Measurements from ENCODE around the gene FAM168A. TPM values are rescaled to one million over a fixed set of nuclear protein-coding genes. Genes with fewer than 3 reads are reported as not detected.

FAM168A gene
- polyA plus RNA-seq, 1 donor (not counting 4 experiments of a cell fraction or from before 2014, with no cell fraction given) = 11.8 TPM

- DNase-seq (ENCODE audit: low read depth, low spot score) (no peak), FAIRE-seq (no peak)
- H3K9ac ChIP-seq (ENCODE audit: control insufficient read depth, extremely low read depth, insufficient read depth, low read length) = no peak overlapping the region
- no peak overlapping the region for H3K4me2 ChIP-seq (ENCODE audit: control insufficient read depth, extremely low read depth, insufficient read depth, low read depth, low read length)
- H3K9me1 ChIP-seq (ENCODE audit: control insufficient read depth, extremely low read depth, insufficient read depth, low read length) = no peaks in the 10 kb centered on the region
- H3K27me3 ChIP-seq (ENCODE audit: control insufficient read depth, extremely low read depth, insufficient read depth, low read length) = no peaks in the 10 kb centered on the region
- dilution Hi-C loops (cut with MboI; ENCODE audit: extremely low pct_ligation_motif_present, low sequenced_read_pairs) = no loop called here
- H3K9me3 ChIP-seq (ENCODE audit: control insufficient read depth, low read depth, low read length) = no peaks in the 10 kb centered on the region
- H3K4me3 ChIP-seq (ENCODE audit: control insufficient read depth in 2 of 3, extremely low read depth in 1 of 3, insufficient read depth in 2 of 3, low read depth in 1 of 3, low read length in 3 of 3) = no peak overlapping the region
- H4K20me1 ChIP-seq (ENCODE audit: control insufficient read depth, extremely low read depth, insufficient read depth, low read length) = no peaks in the 10 kb centered on the region
- H2AFZ ChIP-seq (ENCODE audit: control insufficient read depth, low read length) = no peak overlapping the region
- TF ChIP-seq CTCF (optimal IDR thresholded peaks at IDR 0.05 in 1 of 3, IDR thresholded peaks at IDR 0.05 in 1 of 3, conservative IDR thresholded peaks at IDR 0.05 in 1 of 3; ENCODE audit: extremely low read depth in 1 of 3, insufficient read depth in 2 of 3, low read length in 3 of 3) = no peak
- no peaks in the 10 kb centered on the region for H3K4me1 ChIP-seq (ENCODE audit: control insufficient read depth, extremely low read depth, insufficient read depth, low read length)
- no peaks in the 10 kb centered on the region for H3K79me2 ChIP-seq (ENCODE audit: control insufficient read depth, insufficient read depth, low read length)
- H3K27ac ChIP-seq (ENCODE audit: control insufficient read depth, insufficient read depth, low read length) = no peak overlapping the region
- H3K36me3 ChIP-seq (ENCODE audit: control insufficient read depth in 2 of 2, extremely low read depth in 1 of 2, insufficient read depth in 2 of 2, low read length in 2 of 2) = no peaks in the 10 kb centered on the region
Measured at GRCh38 chr11:73637012-73637411, 39.1 kb upstream of the FAM168A start.

GRCh38 chr11:73636249-73636648 is 38.3 kb upstream of the FAM168A start:
- H3K27me3 ChIP-seq (ENCODE audit: control insufficient read depth, extremely low read depth, insufficient read depth, low read length) = no peaks in the 10 kb centered on the region
- no peaks in the 10 kb centered on the region for H3K79me2 ChIP-seq (ENCODE audit: control insufficient read depth, insufficient read depth, low read length)
- no peaks in the 10 kb centered on the region for H4K20me1 ChIP-seq (ENCODE audit: control insufficient read depth, extremely low read depth, insufficient read depth, low read length)
- TF ChIP-seq CTCF (optimal IDR thresholded peaks at IDR 0.05 in 1 of 3, IDR thresholded peaks at IDR 0.05 in 1 of 3, conservative IDR thresholded peaks at IDR 0.05 in 1 of 3; ENCODE audit: extremely low read depth in 1 of 3, insufficient read depth in 2 of 3, low read length in 3 of 3) (no peak), EZH2 (IDR thresholded peaks at IDR 0.05; ENCODE audit: low read length) (no peak)
- no peak overlapping the region for H3K4me2 ChIP-seq (ENCODE audit: control insufficient read depth, extremely low read depth, insufficient read depth, low read depth, low read length)
- no peak overlapping the region for H3K9ac ChIP-seq (ENCODE audit: control insufficient read depth, extremely low read depth, insufficient read depth, low read length)
- FAIRE-seq (no peak), DNase-seq (ENCODE audit: low read depth, low spot score) (no peak)
- H3K9me3 ChIP-seq (ENCODE audit: control insufficient read depth, low read depth, low read length) = no peaks in the 10 kb centered on the region
- H2AFZ ChIP-seq (ENCODE audit: control insufficient read depth, low read length) = no peak overlapping the region
- H3K9me1 ChIP-seq (ENCODE audit: control insufficient read depth, extremely low read depth, insufficient read depth, low read length) = no peaks in the 10 kb centered on the region
- dilution Hi-C loops (cut with MboI; ENCODE audit: extremely low pct_ligation_motif_present, low sequenced_read_pairs) = no loop called here
- no peak overlapping the region for H3K4me3 ChIP-seq (ENCODE audit: control insufficient read depth in 2 of 3, extremely low read depth in 1 of 3, insufficient read depth in 2 of 3, low read depth in 1 of 3, low read length in 3 of 3)
- H3K4me1 ChIP-seq (ENCODE audit: control insufficient read depth, extremely low read depth, insufficient read depth, low read length) = no peaks in the 10 kb centered on the region
- no peaks in the 10 kb centered on the region for H3K36me3 ChIP-seq (ENCODE audit: control insufficient read depth in 2 of 2, extremely low read depth in 1 of 2, insufficient read depth in 2 of 2, low read length in 2 of 2)
- no peak overlapping the region for H3K27ac ChIP-seq (ENCODE audit: control insufficient read depth, insufficient read depth, low read length)

Measured in keratinocyte (primary cell).